Vagina (tissue), 2 donors: ENCODE measurements around the gene DOLPP1.

Source experiments
- CTCF ChIP-seq, 3 experiments: fragments of 450-650 bp in 2 of 3; fragments of 200-600 bp in 1 of 3; sonication (generic) in 1 of 3; IDR thresholded peaks; one replicate each; pipeline ENCODE4 v1.5.1; 2017 to 2019; ENCODE audit warnings: antibody characterized with exemption in 3 of 3, mild to moderate bottlenecking in 2 of 3, moderate library complexity in 2 of 3
- POLR2A ChIP-seq, 2 donors: fragments of 450-650 bp; IDR thresholded peaks; one replicate each; pipeline ENCODE4 v1.6.1; 2017; ENCODE audit warnings: antibody characterized with exemption in 2 of 2, mild to moderate bottlenecking in 2 of 2, moderate library complexity in 2 of 2
- POLR2AphosphoS5 ChIP-seq, 2 donors: sonication (generic); formaldehyde crosslinking; IDR thresholded peaks; one replicate each; pipeline ENCODE4 v1.9.0; 2017; ENCODE audit warnings: antibody characterized with exemption in 2 of 2, mild to moderate bottlenecking in 2 of 2, low read depth in 1 of 2; ENCODE audit not compliant: insufficient read depth in 1 of 2

GRCh38 chr9:129058965-129059795 is 21.7 kb upstream of the DOLPP1 start:
- no peak for TF ChIP-seq POLR2A (IDR thresholded peaks at IDR 0.05)
- no peak for TF ChIP-seq CTCF (IDR thresholded peaks at IDR 0.05)
- TF ChIP-seq POLR2AphosphoS5 (IDR thresholded peaks at IDR 0.05; ENCODE audit: insufficient read depth in 1 of 2, low read depth in 1 of 2) = no peak
